Breast epithelium (tissue), 3 donors: ENCODE measurements around the gene DOCK3.

Source experiments
- CTCF ChIP-seq, 3 donors: fragments of 450-650 bp; IDR thresholded peaks; one replicate each; pipeline ENCODE4 v1.5.1; 2016 to 2017; ENCODE audit warnings: antibody characterized with exemption in 3 of 3, mild to moderate bottlenecking in 3 of 3, moderate library complexity in 3 of 3
- POLR2A ChIP-seq: fragments of 450-650 bp; IDR thresholded peaks from one replicate; pipeline ENCODE4 v1.6.1; 2016; ENCODE audit warnings: antibody characterized with exemption, mild to moderate bottlenecking, moderate library complexity
- POLR2AphosphoS5 ChIP-seq, 3 donors: sonication (generic); formaldehyde crosslinking; IDR thresholded peaks; one replicate each; pipeline ENCODE4 v1.6.1; 2017; ENCODE audit warnings: antibody characterized with exemption in 3 of 3

DNA sequence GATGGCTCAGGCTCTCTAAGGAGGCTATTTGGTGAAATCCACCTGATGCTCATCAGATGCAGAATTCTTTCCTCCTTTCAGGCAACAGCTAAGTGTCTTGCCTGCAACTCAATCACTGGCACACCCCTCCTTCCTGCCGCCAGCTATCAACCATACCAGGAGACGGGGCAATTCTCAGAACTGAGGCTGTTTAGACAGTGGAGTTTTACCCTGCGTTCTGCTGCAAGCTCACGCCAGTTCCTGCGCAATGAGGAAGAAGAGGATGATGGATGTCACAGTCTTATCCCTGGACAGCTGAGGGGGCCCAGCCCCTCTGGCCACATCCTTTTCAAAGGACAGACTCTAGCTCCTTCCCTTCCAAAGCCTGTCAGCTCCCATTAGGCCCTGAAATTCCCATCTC, 703.3 kb downstream of the DOCK3 start:
- TF ChIP-seq CTCF (IDR thresholded peaks at IDR 0.05) (no peak), POLR2A (no peak), POLR2AphosphoS5 (IDR thresholded peaks at IDR 0.05) (no peak)
